HepG2 (cell line): ENCODE measurements around the gene AGAP1. TPM values are rescaled to one million over a fixed set of nuclear protein-coding genes. Genes with fewer than 3 reads are reported as not detected.
A peak's percentile ranks its signal among the peaks of the same experiment; 100 is the strongest.

ENCODE experiments used
- CENPX ChIP-seq: sonication (generic); formaldehyde crosslinking; IDR thresholded peaks from 2 replicates; pipeline ENCODE4 v1.9.0; 2021; ENCODE audit warnings: mild to moderate bottlenecking, missing genetic modification reagents, moderate library complexity
- HNRNPUL1 ChIP-seq: fragments of 200-400 bp; formaldehyde crosslinking; IDR thresholded peaks from 2 replicates; pipeline ENCODE4 v1.6.1; 2017; ENCODE audit warnings: low read depth, mild to moderate bottlenecking, low read length, moderate library complexity
- JUND ChIP-seq: sonication (generic); formaldehyde crosslinking; IDR thresholded peaks from 2 replicates; pipeline ENCODE4 v1.8.0; 2022; ENCODE audit warnings: mild to moderate bottlenecking, missing genetic modification reagents
- SSRP1 ChIP-seq: IDR thresholded peaks from 2 replicates; pipeline ENCODE4 v1.6.1; 2016; ENCODE audit warnings: control low read depth
- ZNF3 ChIP-seq: IDR thresholded peaks from 2 replicates; pipeline ENCODE4 v1.7.0; 2017; ENCODE audit warnings: inconsistent platforms
- polyA plus RNA-seq, 8 experiments: library from polyadenylated mRNA; depleted of rRNA in 3 of 8; stranded (reverse) in 7 of 8; unstranded in 1 of 8; fragments of >200 nt; fragmentation: Illumina TruSeq in 4 of 8; extraction: Trizol in 4 of 8; gene quantifications; 2 replicates each; pipeline versions ENCODE4 v1.2.1 to v1.2.3, GENCODE V29; 2011 to 2016; ENCODE audit warnings: low read depth in 4 of 8, missing spikeins in 1 of 8, mixed read lengths in 1 of 8; ENCODE audit not compliant: insufficient read depth in 1 of 8
- total RNA-seq, 5 experiments: library from RNA; depleted of rRNA; stranded (reverse); fragments of >200 nt; fragmentation: Illumina TruSeq; extraction: Trizol; gene quantifications; 2 replicates each; pipeline ENCODE4 v1.2.3, GENCODE V29; 2016; ENCODE audit warnings: low read depth in 1 of 5
- TF ChIP-seq, protein P1 (sequence below): fragments of 450-650 bp; IDR thresholded peaks from 2 replicates; pipeline ENCODE4 v1.6.1; 2016
- TF ChIP-seq, protein P2 (sequence below): sonication (generic); formaldehyde crosslinking; IDR thresholded peaks from 2 replicates; pipeline ENCODE4 v1.4.0; 2020; ENCODE audit warnings: missing genetic modification reagents
- TF ChIP-seq, protein P3 (sequence below): sonication (generic); formaldehyde crosslinking; IDR thresholded peaks from 2 replicates; pipeline ENCODE4 v1.9.0; 2022; ENCODE audit warnings: low read depth, missing genetic modification reagents
- TF ChIP-seq, protein P4 (sequence below): sonication (generic); formaldehyde crosslinking; IDR thresholded peaks from 2 replicates; pipeline ENCODE4 v1.8.0; 2022; ENCODE audit warnings: missing genetic modification reagents, mild to moderate bottlenecking, moderate library complexity, borderline replicate concordance
- TF ChIP-seq, protein P5 (sequence below): sonication (generic); formaldehyde crosslinking; IDR thresholded peaks from 2 replicates; pipeline ENCODE4 v1.5.0; 2020; ENCODE audit warnings: mild to moderate bottlenecking, missing genetic modification reagents, borderline replicate concordance

Gene AGAP1
- total and polyA plus RNA-seq, 2 of the 13 experiments (the other 11 are each of a cell fraction or from before 2014, with no cell fraction given) = 21.2 to 32.7 TPM

DNA sequence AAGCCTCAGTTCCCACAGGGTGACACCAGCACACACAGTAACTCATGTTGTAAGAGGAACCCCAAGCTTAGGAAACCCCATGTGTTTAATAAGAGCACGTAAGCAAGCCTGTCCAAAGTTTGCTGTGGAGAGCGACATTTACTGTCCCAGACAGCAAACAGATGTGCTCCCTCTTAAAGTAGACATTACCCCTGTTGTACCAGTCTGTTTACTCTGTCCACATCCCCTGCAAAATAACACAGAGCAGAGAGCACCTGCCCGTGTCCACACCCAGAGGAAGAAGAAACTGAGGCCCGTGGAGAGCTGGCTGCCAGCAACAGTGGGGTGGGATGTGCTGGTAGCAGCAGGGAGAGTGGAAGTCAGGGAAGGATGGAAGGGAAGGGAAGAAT lies 430.8 kb downstream of the AGAP1 start (continued):
- TF ChIP-seq, protein P1, sequence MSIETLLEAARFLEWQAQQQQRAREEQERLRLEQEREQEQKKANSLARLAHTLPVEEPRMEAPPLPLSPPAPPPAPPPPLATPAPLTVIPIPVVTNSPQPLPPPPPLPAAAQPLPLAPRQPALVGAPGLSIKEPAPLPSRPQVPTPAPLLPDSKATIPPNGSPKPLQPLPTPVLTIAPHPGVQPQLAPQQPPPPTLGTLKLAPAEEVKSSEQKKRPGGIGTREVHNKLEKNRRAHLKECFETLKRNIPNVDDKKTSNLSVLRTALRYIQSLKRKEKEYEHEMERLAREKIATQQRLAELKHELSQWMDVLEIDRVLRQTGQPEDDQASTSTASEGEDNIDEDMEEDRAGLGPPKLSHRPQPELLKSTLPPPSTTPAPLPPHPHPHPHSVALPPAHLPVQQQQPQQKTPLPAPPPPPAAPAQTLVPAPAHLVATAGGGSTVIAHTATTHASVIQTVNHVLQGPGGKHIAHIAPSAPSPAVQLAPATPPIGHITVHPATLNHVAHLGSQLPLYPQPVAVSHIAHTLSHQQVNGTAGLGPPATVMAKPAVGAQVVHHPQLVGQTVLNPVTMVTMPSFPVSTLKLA = no peak
- TF ChIP-seq HNRNPUL1 (no peak), CENPX (CRISPR knock-in tag) (no peak), SSRP1 (CRISPR knock-in tag) (no peak), JUND (CRISPR knock-in tag) (no peak), ZNF3 (CRISPR knock-in tag) (no peak)
- TF ChIP-seq, protein P2, sequence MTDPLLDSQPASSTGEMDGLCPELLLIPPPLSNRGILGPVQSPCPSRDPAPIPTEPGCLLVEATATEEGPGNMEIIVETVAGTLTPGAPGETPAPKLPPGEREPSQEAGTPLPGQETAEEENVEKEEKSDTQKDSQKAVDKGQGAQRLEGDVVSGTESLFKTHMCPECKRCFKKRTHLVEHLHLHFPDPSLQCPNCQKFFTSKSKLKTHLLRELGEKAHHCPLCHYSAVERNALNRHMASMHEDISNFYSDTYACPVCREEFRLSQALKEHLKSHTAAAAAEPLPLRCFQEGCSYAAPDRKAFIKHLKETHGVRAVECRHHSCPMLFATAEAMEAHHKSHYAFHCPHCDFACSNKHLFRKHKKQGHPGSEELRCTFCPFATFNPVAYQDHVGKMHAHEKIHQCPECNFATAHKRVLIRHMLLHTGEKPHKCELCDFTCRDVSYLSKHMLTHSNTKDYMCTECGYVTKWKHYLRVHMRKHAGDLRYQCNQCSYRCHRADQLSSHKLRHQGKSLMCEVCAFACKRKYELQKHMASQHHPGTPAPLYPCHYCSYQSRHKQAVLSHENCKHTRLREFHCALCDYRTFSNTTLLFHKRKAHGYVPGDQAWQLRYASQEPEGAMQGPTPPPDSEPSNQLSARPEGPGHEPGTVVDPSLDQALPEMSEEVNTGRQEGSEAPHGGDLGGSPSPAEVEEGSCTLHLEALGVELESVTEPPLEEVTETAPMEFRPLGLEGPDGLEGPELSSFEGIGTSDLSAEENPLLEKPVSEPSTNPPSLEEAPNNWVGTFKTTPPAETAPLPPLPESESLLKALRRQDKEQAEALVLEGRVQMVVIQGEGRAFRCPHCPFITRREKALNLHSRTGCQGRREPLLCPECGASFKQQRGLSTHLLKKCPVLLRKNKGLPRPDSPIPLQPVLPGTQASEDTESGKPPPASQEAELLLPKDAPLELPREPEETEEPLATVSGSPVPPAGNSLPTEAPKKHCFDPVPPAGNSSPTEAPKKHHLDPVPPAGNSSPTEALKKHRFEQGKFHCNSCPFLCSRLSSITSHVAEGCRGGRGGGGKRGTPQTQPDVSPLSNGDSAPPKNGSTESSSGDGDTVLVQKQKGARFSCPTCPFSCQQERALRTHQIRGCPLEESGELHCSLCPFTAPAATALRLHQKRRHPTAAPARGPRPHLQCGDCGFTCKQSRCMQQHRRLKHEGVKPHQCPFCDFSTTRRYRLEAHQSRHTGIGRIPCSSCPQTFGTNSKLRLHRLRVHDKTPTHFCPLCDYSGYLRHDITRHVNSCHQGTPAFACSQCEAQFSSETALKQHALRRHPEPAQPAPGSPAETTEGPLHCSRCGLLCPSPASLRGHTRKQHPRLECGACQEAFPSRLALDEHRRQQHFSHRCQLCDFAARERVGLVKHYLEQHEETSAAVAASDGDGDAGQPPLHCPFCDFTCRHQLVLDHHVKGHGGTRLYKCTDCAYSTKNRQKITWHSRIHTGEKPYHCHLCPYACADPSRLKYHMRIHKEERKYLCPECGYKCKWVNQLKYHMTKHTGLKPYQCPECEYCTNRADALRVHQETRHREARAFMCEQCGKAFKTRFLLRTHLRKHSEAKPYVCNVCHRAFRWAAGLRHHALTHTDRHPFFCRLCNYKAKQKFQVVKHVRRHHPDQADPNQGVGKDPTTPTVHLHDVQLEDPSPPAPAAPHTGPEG = no peak
- TF ChIP-seq, protein P3, sequence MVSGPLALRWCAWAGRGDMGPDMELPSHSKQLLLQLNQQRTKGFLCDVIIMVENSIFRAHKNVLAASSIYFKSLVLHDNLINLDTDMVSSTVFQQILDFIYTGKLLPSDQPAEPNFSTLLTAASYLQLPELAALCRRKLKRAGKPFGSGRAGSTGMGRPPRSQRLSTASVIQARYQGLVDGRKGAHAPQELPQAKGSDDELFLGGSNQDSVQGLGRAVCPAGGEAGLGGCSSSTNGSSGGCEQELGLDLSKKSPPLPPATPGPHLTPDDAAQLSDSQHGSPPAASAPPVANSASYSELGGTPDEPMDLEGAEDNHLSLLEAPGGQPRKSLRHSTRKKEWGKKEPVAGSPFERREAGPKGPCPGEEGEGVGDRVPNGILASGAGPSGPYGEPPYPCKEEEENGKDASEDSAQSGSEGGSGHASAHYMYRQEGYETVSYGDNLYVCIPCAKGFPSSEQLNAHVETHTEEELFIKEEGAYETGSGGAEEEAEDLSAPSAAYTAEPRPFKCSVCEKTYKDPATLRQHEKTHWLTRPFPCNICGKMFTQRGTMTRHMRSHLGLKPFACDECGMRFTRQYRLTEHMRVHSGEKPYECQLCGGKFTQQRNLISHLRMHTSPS = no peak
- TF ChIP-seq, protein P4, sequence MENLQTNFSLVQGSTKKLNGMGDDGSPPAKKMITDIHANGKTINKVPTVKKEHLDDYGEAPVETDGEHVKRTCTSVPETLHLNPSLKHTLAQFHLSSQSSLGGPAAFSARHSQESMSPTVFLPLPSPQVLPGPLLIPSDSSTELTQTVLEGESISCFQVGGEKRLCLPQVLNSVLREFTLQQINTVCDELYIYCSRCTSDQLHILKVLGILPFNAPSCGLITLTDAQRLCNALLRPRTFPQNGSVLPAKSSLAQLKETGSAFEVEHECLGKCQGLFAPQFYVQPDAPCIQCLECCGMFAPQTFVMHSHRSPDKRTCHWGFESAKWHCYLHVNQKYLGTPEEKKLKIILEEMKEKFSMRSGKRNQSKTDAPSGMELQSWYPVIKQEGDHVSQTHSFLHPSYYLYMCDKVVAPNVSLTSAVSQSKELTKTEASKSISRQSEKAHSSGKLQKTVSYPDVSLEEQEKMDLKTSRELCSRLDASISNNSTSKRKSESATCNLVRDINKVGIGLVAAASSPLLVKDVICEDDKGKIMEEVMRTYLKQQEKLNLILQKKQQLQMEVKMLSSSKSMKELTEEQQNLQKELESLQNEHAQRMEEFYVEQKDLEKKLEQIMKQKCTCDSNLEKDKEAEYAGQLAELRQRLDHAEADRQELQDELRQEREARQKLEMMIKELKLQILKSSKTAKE (CRISPR knock-in tag) = peak; percentile 94
- TF ChIP-seq, protein P5, sequence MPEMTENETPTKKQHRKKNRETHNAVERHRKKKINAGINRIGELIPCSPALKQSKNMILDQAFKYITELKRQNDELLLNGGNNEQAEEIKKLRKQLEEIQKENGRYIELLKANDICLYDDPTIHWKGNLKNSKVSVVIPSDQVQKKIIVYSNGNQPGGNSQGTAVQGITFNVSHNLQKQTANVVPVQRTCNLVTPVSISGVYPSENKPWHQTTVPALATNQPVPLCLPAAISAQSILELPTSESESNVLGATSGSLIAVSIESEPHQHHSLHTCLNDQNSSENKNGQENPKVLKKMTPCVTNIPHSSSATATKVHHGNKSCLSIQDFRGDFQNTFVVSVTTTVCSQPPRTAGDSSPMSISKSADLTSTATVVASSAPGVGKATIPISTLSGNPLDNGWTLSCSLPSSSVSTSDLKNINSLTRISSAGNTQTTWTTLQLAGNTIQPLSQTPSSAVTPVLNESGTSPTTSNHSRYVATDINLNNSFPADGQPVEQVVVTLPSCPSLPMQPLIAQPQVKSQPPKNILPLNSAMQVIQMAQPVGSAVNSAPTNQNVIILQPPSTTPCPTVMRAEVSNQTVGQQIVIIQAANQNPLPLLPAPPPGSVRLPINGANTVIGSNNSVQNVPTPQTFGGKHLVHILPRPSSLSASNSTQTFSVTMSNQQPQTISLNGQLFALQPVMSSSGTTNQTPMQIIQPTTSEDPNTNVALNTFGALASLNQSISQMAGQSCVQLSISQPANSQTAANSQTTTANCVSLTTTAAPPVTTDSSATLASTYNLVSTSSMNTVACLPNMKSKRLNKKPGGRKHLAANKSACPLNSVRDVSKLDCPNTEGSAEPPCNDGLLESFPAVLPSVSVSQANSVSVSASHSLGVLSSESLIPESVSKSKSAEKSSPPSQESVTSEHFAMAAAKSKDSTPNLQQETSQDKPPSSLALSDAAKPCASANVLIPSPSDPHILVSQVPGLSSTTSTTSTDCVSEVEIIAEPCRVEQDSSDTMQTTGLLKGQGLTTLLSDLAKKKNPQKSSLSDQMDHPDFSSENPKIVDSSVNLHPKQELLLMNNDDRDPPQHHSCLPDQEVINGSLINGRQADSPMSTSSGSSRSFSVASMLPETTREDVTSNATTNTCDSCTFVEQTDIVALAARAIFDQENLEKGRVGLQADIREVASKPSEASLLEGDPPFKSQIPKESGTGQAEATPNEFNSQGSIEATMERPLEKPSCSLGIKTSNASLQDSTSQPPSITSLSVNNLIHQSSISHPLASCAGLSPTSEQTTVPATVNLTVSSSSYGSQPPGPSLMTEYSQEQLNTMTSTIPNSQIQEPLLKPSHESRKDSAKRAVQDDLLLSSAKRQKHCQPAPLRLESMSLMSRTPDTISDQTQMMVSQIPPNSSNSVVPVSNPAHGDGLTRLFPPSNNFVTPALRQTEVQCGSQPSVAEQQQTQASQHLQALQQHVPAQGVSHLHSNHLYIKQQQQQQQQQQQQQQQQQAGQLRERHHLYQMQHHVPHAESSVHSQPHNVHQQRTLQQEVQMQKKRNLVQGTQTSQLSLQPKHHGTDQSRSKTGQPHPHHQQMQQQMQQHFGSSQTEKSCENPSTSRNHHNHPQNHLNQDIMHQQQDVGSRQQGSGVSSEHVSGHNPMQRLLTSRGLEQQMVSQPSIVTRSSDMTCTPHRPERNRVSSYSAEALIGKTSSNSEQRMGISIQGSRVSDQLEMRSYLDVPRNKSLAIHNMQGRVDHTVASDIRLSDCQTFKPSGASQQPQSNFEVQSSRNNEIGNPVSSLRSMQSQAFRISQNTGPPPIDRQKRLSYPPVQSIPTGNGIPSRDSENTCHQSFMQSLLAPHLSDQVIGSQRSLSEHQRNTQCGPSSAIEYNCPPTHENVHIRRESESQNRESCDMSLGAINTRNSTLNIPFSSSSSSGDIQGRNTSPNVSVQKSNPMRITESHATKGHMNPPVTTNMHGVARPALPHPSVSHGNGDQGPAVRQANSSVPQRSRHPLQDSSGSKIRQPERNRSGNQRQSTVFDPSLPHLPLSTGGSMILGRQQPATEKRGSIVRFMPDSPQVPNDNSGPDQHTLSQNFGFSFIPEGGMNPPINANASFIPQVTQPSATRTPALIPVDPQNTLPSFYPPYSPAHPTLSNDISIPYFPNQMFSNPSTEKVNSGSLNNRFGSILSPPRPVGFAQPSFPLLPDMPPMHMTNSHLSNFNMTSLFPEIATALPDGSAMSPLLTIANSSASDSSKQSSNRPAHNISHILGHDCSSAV (CRISPR knock-in tag) = no peak
